Neuronal stem cell (in vitro differentiated cells): ENCODE data around the gene ANO9.

Experiments used
- DNase-seq: peaks from one replicate; pipeline ENCODE4 v3.0.0-alpha.2; 2013; ENCODE audit warnings: low spot score
- H2AFZ ChIP-seq: one replicate; pipeline ENCODE4 v1.6.1; 2013; ENCODE audit warnings: mild to moderate bottlenecking, low read length, inconsistent platforms
- H2AK5ac ChIP-seq: 2 replicates; pipeline ENCODE4 v1.6.1; 2013; ENCODE audit warnings: low read depth, mild to moderate bottlenecking, inconsistent platforms, low read length, moderate library complexity, mixed read lengths
- H2BK120ac ChIP-seq: 2 replicates; pipeline ENCODE4 v1.6.1; 2013; ENCODE audit warnings: low read depth, mild to moderate bottlenecking, inconsistent platforms, low read length, moderate library complexity, mixed read lengths
- H2BK12ac ChIP-seq: one replicate; pipeline ENCODE4 v1.6.1; 2013; ENCODE audit warnings: low read length, inconsistent platforms
- H2BK15ac ChIP-seq: 2 replicates; pipeline ENCODE4 v1.6.1; 2013; ENCODE audit warnings: mild to moderate bottlenecking, low read length, inconsistent platforms, mixed read lengths
- H2BK5ac ChIP-seq: one replicate; pipeline ENCODE4 v1.6.1; 2013; ENCODE audit warnings: inconsistent platforms, mild to moderate bottlenecking, low read length, moderate library complexity
- H3K14ac ChIP-seq: one replicate; pipeline ENCODE4 v1.6.1; 2013; ENCODE audit warnings: low read length, inconsistent platforms
- H3K18ac ChIP-seq: 2 replicates; pipeline ENCODE4 v1.6.1; 2013; ENCODE audit warnings: low read length, inconsistent platforms
- H3K23ac ChIP-seq: 2 replicates; pipeline ENCODE4 v1.6.1; 2013; ENCODE audit warnings: low read depth, mild to moderate bottlenecking, mixed read lengths, low read length, inconsistent platforms; ENCODE audit not compliant: poor library complexity
- H3K27ac ChIP-seq: replicated peaks from 3 replicates; pipeline ENCODE4 v1.5.1; 2013; ENCODE audit warnings: low read length, inconsistent platforms
- H3K27me3 ChIP-seq, 3 experiments: 2 replicates each; pipeline ENCODE4 v1.6.1; 2013; ENCODE audit warnings: low read length in 3 of 3, mild to moderate bottlenecking in 2 of 3, inconsistent platforms in 1 of 3, low read depth in 1 of 3, mixed read lengths in 1 of 3, moderate library complexity in 1 of 3; ENCODE audit not compliant: control insufficient read depth in 3 of 3, insufficient read depth in 3 of 3
- H3K36me3 ChIP-seq, 2 donors: replicated peaks in 1 of 2; 2 replicates each; pipeline ENCODE4 v1.6.1; 2013; ENCODE audit warnings: low read length in 2 of 2; ENCODE audit not compliant: control insufficient read depth in 2 of 2, insufficient read depth in 2 of 2
- H3K4ac ChIP-seq: 2 replicates; pipeline ENCODE4 v1.6.1; 2013; ENCODE audit warnings: inconsistent platforms, mild to moderate bottlenecking, low read length, moderate library complexity
- H3K4me1 ChIP-seq, 2 donors: 1 replicate in 1 of 2; 2 replicates in 1 of 2; pipeline ENCODE4 v1.6.1; 2013; ENCODE audit warnings: low read length in 2 of 2, low read depth in 1 of 2; ENCODE audit not compliant: control insufficient read depth in 2 of 2, insufficient read depth in 1 of 2
- H3K4me2 ChIP-seq: one replicate; pipeline ENCODE4 v1.6.1; 2013; ENCODE audit warnings: mild to moderate bottlenecking, low read length, inconsistent platforms; ENCODE audit not compliant: insufficient read depth, poor library complexity, severe bottlenecking
- H3K4me3 ChIP-seq, 2 donors: 2 replicates each; pipeline ENCODE4 v1.5.1; 2013; ENCODE audit warnings: low read length in 2 of 2, mild to moderate bottlenecking in 2 of 2, inconsistent platforms in 1 of 2, moderate library complexity in 1 of 2
- H3K79me1 ChIP-seq: one replicate; pipeline ENCODE4 v1.6.1; 2013; ENCODE audit warnings: low read depth, mild to moderate bottlenecking, inconsistent platforms, low read length, moderate library complexity
- H3K9ac ChIP-seq: one replicate; pipeline ENCODE4 v1.6.1; 2013; ENCODE audit warnings: mild to moderate bottlenecking, low read depth, low read length, inconsistent platforms; ENCODE audit not compliant: poor library complexity
- H3K9me3 ChIP-seq, 2 donors: replicated peaks in 1 of 2; 2 replicates each; pipeline versions ENCODE3 to v1.6.1; 2013; ENCODE audit warnings: low read length in 2 of 2, mild to moderate bottlenecking in 2 of 2, inconsistent platforms in 1 of 2, low read depth in 1 of 2, mixed read lengths in 1 of 2, moderate library complexity in 1 of 2; ENCODE audit not compliant: control insufficient read depth in 2 of 2, insufficient read depth in 1 of 2
- H4K8ac ChIP-seq: one replicate; pipeline ENCODE4 v1.6.1; 2013; ENCODE audit warnings: low read depth, mild to moderate bottlenecking, inconsistent platforms, low read length, moderate library complexity
- H4K91ac ChIP-seq: one replicate; pipeline ENCODE4 v1.6.1; 2013; ENCODE audit warnings: low read length, low read depth, mild to moderate bottlenecking, inconsistent platforms; ENCODE audit not compliant: poor library complexity
- WGBS, 2 donors: extraction: QIAGEN DNeasy Blood & Tissue Kit; methylation state at CpG; one replicate each; pipeline ENCODE4 v1.1.7; 2013; ENCODE audit warnings: missing lambda C conversion rate in 2 of 2, mixed read lengths in 1 of 2; ENCODE audit not compliant: insufficient read length in 2 of 2, insufficient replicate concordance in 1 of 2; ENCODE audit errors: extremely low coverage in 2 of 2; 5-methylcytosine and 5-hydroxymethylcytosine counted together

ANO9 gene

GRCh38 chr11:454801-455565 lies 13.2 kb upstream of the ANO9 start:
- no peak overlapping the region for H4K8ac ChIP-seq
- no peaks in the 10 kb centered on the region for H3K27me3 ChIP-seq
- no peak overlapping the region for H2AK5ac ChIP-seq
- H2BK120ac ChIP-seq = no peak overlapping the region
- no peak overlapping the region for H3K18ac ChIP-seq
- no peak overlapping the region for H3K9ac ChIP-seq
- no peak overlapping the region for H3K27ac ChIP-seq
- H3K36me3 ChIP-seq = peaks cover 19 to 64% of the 10 kb centered on the region in 2 donors
- no CpG with 5 or more reads among the region's 14 CpGs for WGBS, 2 donors
- no peaks in the 10 kb centered on the region for H3K9me3 ChIP-seq
- H3K4me1 ChIP-seq = peaks cover 5 to 7% of the 10 kb centered on the region in 2 donors
- no peak overlapping the region for H2BK12ac ChIP-seq
- peaks cover 37% of the 10 kb centered on the region for H3K79me1 ChIP-seq
- no peak overlapping the region for H3K14ac ChIP-seq
- H3K4ac ChIP-seq = no peak overlapping the region
- no peak overlapping the region for H3K4me2 ChIP-seq
- no peak overlapping the region for H2AFZ ChIP-seq
- H4K91ac ChIP-seq = no peak overlapping the region
- no peak overlapping the region for H2BK5ac ChIP-seq
- H3K23ac ChIP-seq = no peak overlapping the region
- no peak overlapping the region for H2BK15ac ChIP-seq
- no peak overlapping the region for H3K4me3 ChIP-seq
- no peak for DNase-seq

GRCh38 chr11:454043-454442 lies 12.2 kb upstream of the ANO9 start:
- no peaks in the 10 kb centered on the region for H3K9me3 ChIP-seq
- peaks cover 35% of the 10 kb centered on the region for H3K79me1 ChIP-seq
- no peak overlapping the region for H3K4ac ChIP-seq
- no peak overlapping the region for H3K14ac ChIP-seq
- H2BK5ac ChIP-seq = no peak overlapping the region
- no peak overlapping the region for H2BK120ac ChIP-seq
- DNase-seq = no peak
- no peak overlapping the region for H2BK15ac ChIP-seq
- no peak overlapping the region for H3K23ac ChIP-seq
- H3K4me1 ChIP-seq = peaks cover 7 to 12% of the 10 kb centered on the region in 2 donors
- no peak overlapping the region for H2AFZ ChIP-seq
- no peak overlapping the region for H3K4me3 ChIP-seq
- H4K91ac ChIP-seq = no peak overlapping the region
- no peak overlapping the region for H2BK12ac ChIP-seq
- no peak overlapping the region for H2AK5ac ChIP-seq
- H3K27me3 ChIP-seq = no peaks in the 10 kb centered on the region
- no peak overlapping the region for H3K4me2 ChIP-seq
- no CpG with 5 or more reads among the region's 9 CpGs for WGBS, 2 donors
- H3K9ac ChIP-seq = no peak overlapping the region
- no peak overlapping the region for H3K27ac ChIP-seq
- H4K8ac ChIP-seq = no peak overlapping the region
- peaks cover 14 to 54% of the 10 kb centered on the region in 2 donors for H3K36me3 ChIP-seq
- no peak overlapping the region for H3K18ac ChIP-seq

- Histone ChIP-seq H3K4ac (no peak overlapping the region), H3K36me3 (peaks cover 14 to 50% of the 10 kb centered on the region in 2 donors), H4K8ac (no peak overlapping the region), H2BK12ac (no peak overlapping the region), H3K23ac (no peak overlapping the region), H2BK5ac (no peak overlapping the region), H3K18ac (no peak overlapping the region), H2AFZ (no peak overlapping the region), H3K27ac (no peak overlapping the region), H2AK5ac (no peak overlapping the region), H3K4me3 (no peak overlapping the region), H3K4me1 (peaks cover 10 to 12% of the 10 kb centered on the region in 2 donors), H3K14ac (no peak overlapping the region), H3K27me3 (no peaks in the 10 kb centered on the region), H3K79me1 (peaks cover 35% of the 10 kb centered on the region), H2BK120ac (no peak overlapping the region), H3K4me2 (no peak overlapping the region), H3K9me3 (no peaks in the 10 kb centered on the region), H4K91ac (no peak overlapping the region), H2BK15ac (no peak overlapping the region), H3K9ac (no peak overlapping the region)
- DNase-seq = no peak
- no CpG with 5 or more reads among the region's 13 CpGs for WGBS, 2 donors
These were observed 11.8 kb upstream of the ANO9 start for GRCh38 chr11:453564-453963.

- H3K36me3 ChIP-seq = peaks cover 14 to 49% of the 10 kb centered on the region in 2 donors
- H3K9me3 ChIP-seq = no peaks in the 10 kb centered on the region
- peaks cover 35% of the 10 kb centered on the region for H3K79me1 ChIP-seq
- no peak overlapping the region for H2BK120ac ChIP-seq
- no peak overlapping the region for H2AFZ ChIP-seq
- no peak overlapping the region for H2BK12ac ChIP-seq
- H3K4me2 ChIP-seq = no peak overlapping the region
- no peak overlapping the region for H3K27ac ChIP-seq
- H2AK5ac ChIP-seq = no peak overlapping the region
- H2BK15ac ChIP-seq = no peak overlapping the region
- no peak overlapping the region for H3K18ac ChIP-seq
- no CpG with 5 or more reads among the region's 19 CpGs for WGBS, 2 donors
- H2BK5ac ChIP-seq = no peak overlapping the region
- peaks cover 10 to 12% of the 10 kb centered on the region in 2 donors for H3K4me1 ChIP-seq
- H4K8ac ChIP-seq = no peak overlapping the region
- no peak overlapping the region for H4K91ac ChIP-seq
- no peak overlapping the region for H3K23ac ChIP-seq
- H3K4me3 ChIP-seq = no peak overlapping the region
- H3K4ac ChIP-seq = no peak overlapping the region
- H3K9ac ChIP-seq = peak overlapping the region; percentile 36
- no peak for DNase-seq
- H3K27me3 ChIP-seq = no peaks in the 10 kb centered on the region
- no peak overlapping the region for H3K14ac ChIP-seq
These were observed 11.2 kb upstream of the ANO9 start for GRCh38 chr11:452916-453527.
